GM12891 (cell line): Measurements from ENCODE around the gene PCYOX1L.
"Not testable (repeated sequence)": the region's sequence is repeated elsewhere in the genome, so short reads cannot be mapped to it uniquely, and the experiment has no call there.

ENCODE experiments used
- DNase-seq: peaks from one replicate; pipeline ENCODE4 v3.0.0; 2011; ENCODE audit warnings: low spot score; ENCODE audit not compliant: insufficient read length
- FAIRE-seq: peaks from 2 replicates; lab custom pipeline; 2011; peaks lifted over from hg19 to GRCh38; lab: Jason Lieb, UNC
- PAX5 ChIP-seq: IDR thresholded peaks from 2 replicates; pipeline ENCODE4 v1.6.1; 2011; ENCODE audit warnings: low read length, moderate library complexity, mild to moderate bottlenecking; ENCODE audit not compliant: insufficient read depth, severe bottlenecking
- POLR2A ChIP-seq: IDR thresholded peaks from 2 replicates; pipeline ENCODE4 v1.6.1; 2011; ENCODE audit warnings: low read depth, low read length, control low read depth
- POLR2AphosphoS5 ChIP-seq: IDR thresholded peaks from 2 replicates; pipeline ENCODE4 v1.6.1; 2011; ENCODE audit warnings: low read depth, low read length, control low read depth
- POU2F2 ChIP-seq: IDR thresholded peaks from 2 replicates; pipeline ENCODE4 v1.6.1; 2011; ENCODE audit warnings: low read depth, mild to moderate bottlenecking, control low read depth, low read length, moderate library complexity
- SPI1 ChIP-seq: IDR thresholded peaks from 2 replicates; pipeline ENCODE4 v1.6.1; 2011; ENCODE audit warnings: low read depth, low read length, control low read depth
- TAF1 ChIP-seq: IDR thresholded peaks from 2 replicates; pipeline ENCODE4 v1.6.1; 2011; ENCODE audit warnings: low read depth, low read length, control low read depth

Gene PCYOX1L

GRCh38 chr5:149381261-149381985 lies 23.6 kb downstream of the PCYOX1L start:
- no peak for FAIRE-seq
- TF ChIP-seq POU2F2 (no peak), PAX5 (no peak), SPI1 (no peak), POLR2A (no peak), POLR2AphosphoS5 (no peak), TAF1 (no peak)
- DNase-seq = no peak

GRCh38 chr5:149381986-149382338 lies 24.1 kb downstream of the PCYOX1L start:
- DNase-seq = peak; percentile 89
- TF ChIP-seq POLR2A (no peak), PAX5 (peak; percentile 79)
- FAIRE-seq = peak; percentile 78

GRCh38 chr5:149382517-149383220 lies 24.8 kb downstream of the PCYOX1L start:
- FAIRE-seq (no peak), DNase-seq (no peak)
- no peak for TF ChIP-seq POU2F2
- TF ChIP-seq POLR2A = no peak
- no peak for TF ChIP-seq SPI1
- TF ChIP-seq TAF1 = no peak
- TF ChIP-seq PAX5 = no peak
- no peak for TF ChIP-seq POLR2AphosphoS5

- no peak for TF ChIP-seq POU2F2
- no peak for TF ChIP-seq TAF1
- no peak for TF ChIP-seq POLR2AphosphoS5
- no peak for TF ChIP-seq PAX5
- TF ChIP-seq SPI1 = no peak
- TF ChIP-seq POLR2A = no peak
- no peak for FAIRE-seq
- DNase-seq = no peak
Measured at GRCh38 chr5:149383399-149383798, 25.6 kb downstream of the PCYOX1L start.

GRCh38 chr5:149386166-149386565 lies 28.3 kb downstream of the PCYOX1L start:
- TF ChIP-seq SPI1 (no peak), POLR2AphosphoS5 (no peak), PAX5 (no peak), TAF1 (no peak), POLR2A (no peak), POU2F2 (no peak)
- FAIRE-seq (no peak), DNase-seq (no peak)

GRCh38 chr5:149387081-149387631 lies 29.3 kb downstream of the PCYOX1L start:
- FAIRE-seq = no peak
- no peak for DNase-seq
- TF ChIP-seq TAF1 (no peak), POU2F2 (no peak), SPI1 (no peak), PAX5 (no peak), POLR2A (no peak), POLR2AphosphoS5 (no peak)

- FAIRE-seq (no peak), DNase-seq (no peak)
- no peak for TF ChIP-seq POLR2A
- no peak for TF ChIP-seq PAX5
- TF ChIP-seq POLR2AphosphoS5 = no peak
- no peak for TF ChIP-seq SPI1
- TF ChIP-seq TAF1 = no peak
- no peak for TF ChIP-seq POU2F2
Measured at GRCh38 chr5:149387982-149388381, 30.1 kb downstream of the PCYOX1L start.

- no peak for TF ChIP-seq TAF1
- FAIRE-seq (no peak), DNase-seq (no peak)
Measured at GRCh38 chr5:149388498-149389190, 30.8 kb downstream of the PCYOX1L start.

- DNase-seq (no peak), FAIRE-seq (no peak)
- TF ChIP-seq TAF1 = no peak
- no peak for TF ChIP-seq PAX5
Measured at GRCh38 chr5:149389552-149390495, 32.0 kb downstream of the PCYOX1L start.

GRCh38 chr5:149391076-149391475 lies 33.2 kb downstream of the PCYOX1L start:
- not testable (repeated sequence) for FAIRE-seq, DNase-seq
